Upper lobe of left lung (tissue), 6 donors: ENCODE measurements around the gene KLF9. TPM values are rescaled to one million over a fixed set of nuclear protein-coding genes. Genes with fewer than 3 reads are reported as not detected.
A peak's percentile ranks its signal among the peaks of the same experiment; 100 is the strongest.

Experiments used
- ATAC-seq, 2 donors: fragments of 200-7000 bp; cut with Tn5 transposase; one replicate each; pipeline ENCODE4 v1.9.1; 2022; ENCODE audit warnings: mild to moderate bottlenecking in 2 of 2, moderate library complexity in 2 of 2; ENCODE audit not compliant: low FRiP score in 2 of 2
- DNase-seq, 2 donors: peaks; one replicate each; pipeline ENCODE4 v3.0.0-alpha.2; 2019 to 2020
- H3K27ac ChIP-seq, 4 donors: fragments of 200-600 bp; sonication (generic); one replicate each; pipeline ENCODE4 v1.5.1; 2016 to 2019
- H3K27me3 ChIP-seq, 4 donors: fragments of 200-600 bp; sonication (generic); one replicate each; pipeline ENCODE4 v1.5.1; 2017 to 2019
- H3K36me3 ChIP-seq, 4 donors: fragments of 200-600 bp; sonication (generic); one replicate each; pipeline ENCODE4 v1.5.1; 2016 to 2019
- H3K4me1 ChIP-seq, 4 donors: fragments of 200-600 bp; sonication (generic); one replicate each; pipeline ENCODE4 v1.5.1; 2018 to 2019
- H3K4me3 ChIP-seq, 4 donors: fragments of 200-600 bp; sonication (generic); one replicate each; pipeline ENCODE4 v1.5.1; 2017 to 2019; ENCODE audit warnings: mild to moderate bottlenecking in 2 of 4, moderate library complexity in 1 of 4
- H3K9me3 ChIP-seq, 4 donors: fragments of 200-600 bp; sonication (generic); one replicate each; pipeline ENCODE4 v1.5.1; 2018 to 2019
- CTCF ChIP-seq, 6 experiments: fragments of 450-650 bp in 4 of 6; fragments of 200-600 bp in 2 of 6; sonication (generic) in 2 of 6; IDR thresholded peaks; one replicate each; pipeline ENCODE4 v1.5.1; 2016 to 2019; ENCODE audit warnings: antibody characterized with exemption in 6 of 6
- EP300 ChIP-seq, 4 donors: sonication (generic); formaldehyde crosslinking; IDR thresholded peaks; one replicate each; pipeline ENCODE4 v1.5.1; 2017; ENCODE audit warnings: antibody characterized with exemption in 4 of 4, control low read depth in 2 of 4
- POLR2A ChIP-seq, 4 donors: fragments of 450-650 bp; IDR thresholded peaks; one replicate each; pipeline ENCODE4 v1.5.1; 2016 to 2017; ENCODE audit warnings: antibody characterized with exemption in 4 of 4, mild to moderate bottlenecking in 2 of 4
- POLR2AphosphoS5 ChIP-seq, 2 donors: sonication (generic); formaldehyde crosslinking; IDR thresholded peaks; one replicate each; pipeline ENCODE4 v1.5.1; 2017; ENCODE audit warnings: antibody characterized with exemption in 2 of 2
- WGBS, 2 donors: methylation state at CpG; one replicate each; pipeline ENCODE4 v1.1.5; 2017 to 2018; 5-methylcytosine and 5-hydroxymethylcytosine counted together
- total RNA-seq, 6 donors: library from RNA; depleted of rRNA in 4 of 6; stranded (reverse); fragments of >200 nt in 4 of 6; gene quantifications; one replicate each; pipeline versions ENCODE4 v1.1.0 to v1.2.1, GENCODE V29; 2016 to 2021
- donor health status: DM: no; HTN: no; CAD: no; lungs with moderate emphysema.
- donor health status: DM: no; HTN: yes; CAD: no; lungs with severe emphysema.

The KLF9 gene
- total RNA-seq, 6 donors from 2014 or later, result 51.8 to 135 (median 83.5) TPM

GRCh38 chr9:70363760-70364159 lies 50.7 kb downstream of the KLF9 start:
- Histone ChIP-seq H3K36me3 (no peaks in the 10 kb centered on the region), H3K4me1 (no peaks in the 10 kb centered on the region), H3K27me3 (no peaks in the 10 kb centered on the region), H3K27ac (no peak overlapping the region), H3K9me3 (no peaks in the 10 kb centered on the region), H3K4me3 (no peak overlapping the region)
- ATAC-seq (no peak), DNase-seq (no peak)
- WGBS, 2 donors, result 98 to 99% methylated on average over 7 of the region's 7 CpGs
- no peak for TF ChIP-seq POLR2A (IDR thresholded peaks at IDR 0.05)
- no peak for TF ChIP-seq CTCF (IDR thresholded peaks at IDR 0.05)
- no peak for TF ChIP-seq EP300 (IDR thresholded peaks at IDR 0.05)
- no peak for TF ChIP-seq POLR2AphosphoS5 (IDR thresholded peaks at IDR 0.05)

GRCh38 chr9:70362952-70363351 lies 51.5 kb downstream of the KLF9 start:
- WGBS, 2 donors, result 90 to 93% methylated on average over 6 to 7 of the region's 7 CpGs
- no peak overlapping the region for H3K4me3 ChIP-seq
- H3K4me1 ChIP-seq, result no peaks in the 10 kb centered on the region
- H3K27ac ChIP-seq, result no peak overlapping the region
- no peaks in the 10 kb centered on the region for H3K36me3 ChIP-seq
- no peaks in the 10 kb centered on the region for H3K27me3 ChIP-seq
- no peaks in the 10 kb centered on the region for H3K9me3 ChIP-seq
- no peak for ATAC-seq
- DNase-seq, result no peak
- TF ChIP-seq POLR2A (IDR thresholded peaks at IDR 0.05) (no peak), EP300 (IDR thresholded peaks at IDR 0.05) (no peak), CTCF (IDR thresholded peaks at IDR 0.05) (no peak), POLR2AphosphoS5 (IDR thresholded peaks at IDR 0.05) (no peak)

- peaks cover 0 to 7% (median 2%) of the 10 kb centered on the region in 4 donors for H3K36me3 ChIP-seq
- no peak overlapping the region for H3K4me3 ChIP-seq
- no peaks in the 10 kb centered on the region for H3K9me3 ChIP-seq
- WGBS, 2 donors, result 82 to 87% methylated on average over 3 of the region's 3 CpGs
- no peak for TF ChIP-seq EP300 (IDR thresholded peaks at IDR 0.05)
- TF ChIP-seq POLR2AphosphoS5 (IDR thresholded peaks at IDR 0.05), result no peak
- no peak for TF ChIP-seq POLR2A (IDR thresholded peaks at IDR 0.05)
- TF ChIP-seq CTCF (IDR thresholded peaks at IDR 0.05), result no peak
- DNase-seq (no peak), ATAC-seq (no peak)
- peak overlapping the region in 1 of 4 donors; percentile 16 for H3K27ac ChIP-seq
- no peaks in the 10 kb centered on the region for H3K27me3 ChIP-seq
- no peaks in the 10 kb centered on the region for H3K4me1 ChIP-seq
Measured at GRCh38 chr9:70355801-70356200, 58.7 kb downstream of the KLF9 start.

GRCh38 chr9:70352802-70353201 lies 61.7 kb downstream of the KLF9 start:
- Histone ChIP-seq H3K36me3 (peaks cover 0 to 34% (median 13%) of the 10 kb centered on the region in 4 donors), H3K4me3 (no peak overlapping the region), H3K4me1 (no peaks in the 10 kb centered on the region), H3K27ac (peak overlapping the region in 1 of 4 donors; percentile 40), H3K9me3 (no peaks in the 10 kb centered on the region), H3K27me3 (no peaks in the 10 kb centered on the region)
- ATAC-seq (no peak), DNase-seq (no peak)
- TF ChIP-seq CTCF (IDR thresholded peaks at IDR 0.05) (peak in 5 of 6 experiments; percentile 36 to 57 (median 46)), POLR2A (IDR thresholded peaks at IDR 0.05) (no peak)

- peaks cover 0 to 38% (median 11%) of the 10 kb centered on the region in 4 donors for H3K36me3 ChIP-seq
- WGBS, 2 donors, result 54 to 69% methylated on average over 1 of the region's 1 CpG
- no peaks in the 10 kb centered on the region for H3K4me1 ChIP-seq
Measured at GRCh38 chr9:70352356-70352755, 62.1 kb downstream of the KLF9 start.

More at GRCh38 chr9:70352356-70352755, 62.1 kb downstream of the KLF9 start:
- H3K27me3 ChIP-seq, result no peaks in the 10 kb centered on the region
- DNase-seq (no peak), ATAC-seq (no peak)
- H3K27ac ChIP-seq, result peak overlapping the region in 1 of 4 donors; percentile 40
- H3K9me3 ChIP-seq, result no peaks in the 10 kb centered on the region
- no peak overlapping the region for H3K4me3 ChIP-seq
- TF ChIP-seq EP300 (IDR thresholded peaks at IDR 0.05) (no peak), CTCF (IDR thresholded peaks at IDR 0.05) (no peak), POLR2A (IDR thresholded peaks at IDR 0.05) (no peak), POLR2AphosphoS5 (IDR thresholded peaks at IDR 0.05) (no peak)
